GM19452 (cell line): ENCODE results near the gene ANO10.

Experiments used
- ATAC-seq: cut with Tn5 transposase; IDR thresholded peaks from one replicate; pipeline ENCODE4 v1.9.1; 2021; ENCODE audit not compliant: unreplicated experiment

ANO10 gene

DNA sequence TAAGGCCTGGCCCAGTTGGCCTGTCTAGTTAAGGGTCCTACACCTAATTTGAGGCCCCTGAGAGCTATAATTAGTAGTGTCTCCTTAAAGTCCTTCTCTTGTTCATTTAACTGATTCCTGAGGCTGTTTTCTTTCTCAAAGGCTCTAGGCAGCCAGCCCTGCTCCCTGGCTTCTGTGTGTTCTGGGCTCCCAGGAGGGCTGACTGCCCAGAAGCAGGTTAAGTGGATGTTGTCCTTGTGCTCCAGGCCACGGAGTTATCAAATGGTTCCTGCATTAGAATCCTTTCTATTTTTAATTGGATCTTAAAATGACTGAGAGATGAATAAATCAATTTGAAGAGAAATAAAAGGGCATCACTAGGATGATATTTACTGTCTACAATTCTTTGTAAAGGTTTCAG lies 195.4 kb downstream of the ANO10 start:
- ATAC-seq = no peak

DNA sequence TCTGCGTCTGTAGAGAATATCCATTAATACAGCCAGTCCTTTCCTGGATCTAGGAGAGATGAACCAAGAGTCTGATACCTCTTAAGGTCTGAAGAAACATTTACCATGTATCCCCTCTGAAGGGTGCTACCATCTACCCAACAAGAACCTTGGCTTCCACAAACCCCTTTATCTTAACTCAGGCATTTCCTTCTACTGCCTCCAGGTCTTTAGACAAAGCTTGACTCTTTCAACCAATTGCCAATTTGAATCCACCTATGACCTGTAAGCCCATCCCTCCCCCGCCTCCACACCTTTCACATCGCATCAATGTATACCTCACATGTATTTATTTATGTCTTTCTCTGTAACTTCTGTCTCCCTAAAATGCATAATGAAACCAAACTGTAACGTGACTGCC lies 196.0 kb downstream of the ANO10 start:
- ATAC-seq = no peak

DNA sequence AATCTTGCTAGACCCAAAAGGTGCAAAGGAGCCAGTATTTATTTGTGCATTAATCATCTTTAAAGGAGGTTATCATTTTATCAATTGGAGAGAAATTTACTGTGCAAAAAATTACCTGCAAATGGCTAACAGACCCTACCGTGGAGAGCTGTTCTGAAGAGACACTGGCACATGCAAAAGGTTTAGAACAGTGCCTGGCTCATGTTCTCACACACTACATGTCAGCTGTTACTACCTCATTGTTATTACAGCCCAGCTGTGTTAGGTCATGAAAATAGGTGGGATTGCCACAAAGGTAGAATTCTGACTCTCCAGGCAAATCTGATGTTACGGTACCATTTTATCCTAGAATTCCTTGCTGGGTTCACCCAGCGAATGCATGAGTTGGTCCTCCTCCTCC lies 198.2 kb downstream of the ANO10 start:
- ATAC-seq = no peak

DNA sequence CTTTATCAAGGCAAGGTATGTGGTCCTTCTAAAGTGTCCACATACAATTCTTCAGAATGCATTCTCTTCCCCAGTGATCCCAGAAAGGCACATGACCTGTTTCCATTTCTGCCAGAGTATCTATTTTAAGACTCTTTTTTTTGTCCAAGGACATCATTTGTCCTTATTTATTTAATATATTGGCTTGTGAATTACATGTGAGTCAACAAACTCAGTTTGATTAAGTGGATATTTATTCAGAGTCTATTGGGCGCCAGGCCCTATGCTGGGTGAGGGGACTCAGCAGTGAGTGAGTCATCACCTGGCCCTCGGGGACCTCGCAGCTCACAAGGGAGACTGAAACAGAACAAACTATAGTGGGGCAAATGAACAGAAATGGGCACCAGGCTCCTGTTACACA lies 198.7 kb downstream of the ANO10 start:
- no peak for ATAC-seq

DNA sequence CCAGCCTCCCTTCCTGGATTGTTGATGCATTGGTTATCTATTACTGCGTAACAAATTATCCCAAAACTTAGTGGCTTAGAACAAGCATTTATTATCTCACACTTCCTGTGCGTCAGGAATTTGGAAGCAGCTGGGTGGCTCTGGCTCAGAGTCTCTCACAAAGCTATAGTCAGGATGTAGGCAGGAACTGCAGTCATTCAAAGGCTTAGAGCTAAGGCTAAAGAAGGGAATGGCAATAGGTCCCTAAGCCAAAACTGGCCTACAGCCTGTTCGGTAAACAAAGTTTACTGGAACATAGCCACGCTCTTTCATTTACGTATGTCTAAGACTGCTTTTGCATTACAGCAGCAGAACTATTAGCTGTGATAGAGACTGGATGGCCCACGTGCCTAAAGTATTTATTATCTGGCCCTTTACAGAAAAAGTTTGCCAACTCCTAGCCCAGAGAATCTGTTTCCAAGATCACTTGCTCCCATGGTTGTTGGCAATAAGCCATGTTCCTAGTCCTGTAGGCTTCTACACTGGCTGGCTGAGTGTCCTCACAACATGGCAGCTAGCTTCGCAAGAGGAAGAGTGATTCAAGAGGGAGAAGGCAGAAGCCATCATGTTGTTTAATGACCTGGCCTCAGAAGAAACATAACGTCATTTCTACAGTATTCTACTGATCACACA lies 203.1 kb downstream of the ANO10 start:
- ATAC-seq = no peak

DNA sequence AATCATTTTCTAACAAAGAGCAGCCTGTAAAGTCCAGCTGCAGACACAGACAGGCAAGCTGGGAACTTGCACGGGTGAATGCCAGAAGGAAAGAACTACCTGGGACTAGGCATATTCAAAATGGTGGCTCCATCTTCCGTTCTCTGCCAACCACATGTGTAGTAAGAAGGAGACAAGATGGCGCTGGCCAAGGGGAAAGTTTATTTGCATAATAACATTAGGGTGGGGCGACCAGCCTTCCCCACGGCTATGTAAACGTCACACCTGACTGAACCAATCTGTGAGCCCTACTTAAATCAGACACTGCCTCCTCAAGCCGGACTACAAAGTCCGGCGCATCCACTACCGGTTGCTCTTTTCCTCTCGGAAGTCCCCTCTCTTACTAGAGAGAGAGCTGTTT lies 204.7 kb downstream of the ANO10 start:
- ATAC-seq = no peak

DNA sequence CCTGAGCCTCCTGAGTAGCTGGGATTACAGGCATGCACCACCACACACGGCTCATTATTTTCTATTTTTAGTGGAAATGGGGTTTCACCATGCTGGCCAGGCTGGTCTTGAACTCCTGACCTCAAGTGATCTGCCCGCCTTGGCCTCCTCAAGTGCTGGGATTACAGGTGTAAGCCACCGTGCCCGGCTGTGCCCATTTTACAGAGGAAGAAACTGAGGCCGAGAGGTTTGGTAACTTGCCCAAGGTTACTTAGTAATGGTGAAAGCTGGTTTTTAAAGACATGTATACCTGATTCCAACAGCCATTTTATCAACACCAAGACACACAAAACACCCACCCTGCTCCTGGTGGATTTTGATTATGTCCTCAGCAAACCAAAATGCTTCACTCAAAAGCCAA lies 206.7 kb downstream of the ANO10 start:
- ATAC-seq = no peak

DNA sequence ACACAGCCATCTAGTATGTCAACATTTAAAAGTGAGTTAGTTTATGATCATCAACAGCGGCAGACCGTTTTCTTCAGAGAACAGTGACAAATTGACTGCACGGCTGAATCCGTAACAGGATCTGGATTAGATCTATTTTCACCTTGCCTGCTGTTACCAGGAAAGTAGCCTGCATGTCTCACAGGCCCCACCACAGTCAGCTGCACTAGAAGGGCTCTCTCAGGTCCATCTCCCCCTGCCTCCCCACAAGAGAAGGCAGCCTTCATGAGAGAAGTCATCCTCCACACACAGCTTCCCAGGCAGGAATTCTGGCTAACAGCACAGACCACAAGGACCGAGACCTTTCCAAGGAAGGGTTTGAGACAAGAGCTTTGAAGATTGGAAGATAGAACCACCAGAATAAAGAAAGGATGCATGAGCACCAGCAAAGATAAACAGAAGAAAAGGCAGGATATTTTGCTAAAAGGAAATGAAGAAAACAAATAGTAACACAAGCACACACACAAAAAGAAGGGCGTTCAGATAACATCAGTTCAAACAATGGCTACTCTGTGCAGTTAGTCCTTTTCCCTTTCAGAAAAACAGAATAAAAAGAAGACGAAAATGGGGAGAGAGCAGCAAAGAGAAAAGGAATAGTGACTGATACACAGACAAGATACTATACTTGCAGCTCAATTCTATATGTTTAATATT lies 208.0 kb downstream of the ANO10 start:
- no peak for ATAC-seq

DNA sequence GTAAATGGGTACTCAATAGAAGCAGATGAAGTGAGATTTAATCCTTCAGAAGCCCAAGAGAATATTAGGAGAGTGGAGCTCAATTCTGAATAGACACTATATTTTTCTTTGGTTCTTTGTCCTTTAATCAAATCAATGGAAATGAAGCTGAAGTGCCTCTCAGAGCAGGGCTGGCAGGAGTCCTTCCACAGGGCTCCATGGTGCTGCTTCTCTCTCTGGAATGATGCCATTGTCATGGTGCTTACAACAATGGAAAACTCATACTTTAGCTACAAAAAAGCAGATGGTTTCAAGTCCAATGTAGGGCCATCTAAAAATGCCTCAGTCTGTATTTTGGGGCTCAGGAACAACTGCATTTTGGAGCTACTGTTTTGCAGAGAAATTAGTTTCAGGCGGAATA lies 210.4 kb downstream of the ANO10 start:
- ATAC-seq = no peak

DNA sequence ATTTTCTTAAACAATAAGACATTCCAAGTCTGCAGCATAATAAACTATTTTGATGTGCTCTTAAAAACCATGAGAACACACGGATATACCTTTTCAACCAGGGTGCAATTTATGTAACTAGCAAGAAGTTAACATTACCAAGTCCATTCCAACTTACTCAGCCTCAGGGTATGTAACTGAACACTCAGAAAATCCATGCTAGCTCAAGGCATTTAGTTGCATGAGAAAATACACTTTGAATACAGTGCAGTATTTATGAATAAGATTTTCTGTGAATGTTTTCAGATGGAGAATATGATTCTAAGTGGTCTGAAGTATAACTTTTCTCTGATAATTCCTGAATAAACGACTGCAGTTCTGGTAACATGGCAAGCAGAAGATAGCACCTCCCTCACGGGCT lies 211.2 kb downstream of the ANO10 start:
- ATAC-seq = no peak

DNA sequence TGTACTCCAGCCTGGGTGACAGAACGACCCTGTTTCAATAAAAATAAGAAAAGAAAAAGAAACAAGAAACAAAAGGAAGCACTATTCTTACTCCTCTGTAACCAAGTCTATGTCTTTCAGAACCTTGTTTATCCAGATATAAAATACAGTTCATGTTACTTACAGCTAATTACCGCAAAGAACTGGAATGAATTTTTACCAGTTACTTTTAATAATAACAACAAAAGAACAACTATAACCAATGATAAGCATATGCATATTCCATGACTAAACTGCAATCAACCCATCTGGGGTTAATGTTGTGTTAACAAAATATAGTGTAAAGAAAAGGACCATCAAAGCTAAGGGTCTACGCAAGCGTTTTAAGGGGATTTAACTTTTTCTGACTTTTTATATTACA lies 212.3 kb downstream of the ANO10 start:
- ATAC-seq = no peak

DNA sequence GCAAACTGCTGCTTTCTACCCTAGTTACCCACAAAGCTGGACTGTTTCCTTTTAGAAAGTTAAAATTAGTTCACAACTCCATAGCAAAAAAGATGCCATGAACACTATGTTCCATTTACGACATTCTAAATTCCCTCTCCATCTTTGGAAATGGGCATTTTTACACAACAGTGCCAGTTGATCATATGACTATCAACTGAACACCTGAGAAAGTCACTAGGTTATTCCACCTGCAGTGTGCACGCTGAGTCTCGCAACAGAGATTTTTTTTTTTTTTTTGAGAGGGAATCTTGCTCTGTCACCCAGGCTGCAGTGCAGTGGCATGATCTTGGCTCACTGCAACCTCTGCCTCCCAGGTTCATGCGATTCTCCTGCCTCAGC lies 215.2 kb downstream of the ANO10 start:
- no peak for ATAC-seq

DNA sequence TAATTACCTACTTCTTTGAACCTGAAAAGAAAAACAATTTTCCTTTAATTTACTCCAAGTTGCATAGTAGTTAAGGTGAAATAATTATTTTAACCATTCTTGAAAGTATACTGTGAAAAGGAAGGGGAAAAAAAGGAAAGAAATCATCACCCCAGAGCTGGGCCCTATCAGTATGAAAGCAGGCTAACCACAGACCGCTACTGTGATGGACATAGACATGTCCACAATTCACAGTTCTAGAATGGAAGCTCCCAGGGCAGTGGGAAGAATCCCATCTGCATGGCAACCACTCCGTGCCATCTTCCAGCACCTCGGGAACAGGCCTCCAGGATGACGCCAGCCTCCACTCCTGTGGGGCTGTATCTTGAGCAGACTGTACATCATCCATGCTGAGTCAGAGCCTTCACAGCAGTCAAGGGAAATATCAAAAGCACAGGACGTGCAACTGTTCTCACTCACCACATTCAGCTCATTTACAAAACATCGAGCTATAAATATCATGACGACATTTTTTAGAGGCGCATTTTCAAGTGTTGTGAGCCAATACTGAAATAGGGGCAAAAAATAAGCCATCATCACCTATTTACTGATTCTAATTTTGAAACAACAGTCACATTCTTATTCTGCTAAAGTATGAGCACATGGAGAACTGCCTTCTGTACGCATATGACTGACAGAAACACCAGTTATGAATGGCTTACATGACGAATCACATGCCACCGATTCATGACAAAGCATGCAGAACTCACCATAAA lies 215.7 kb downstream of the ANO10 start:
- ATAC-seq = no peak

DNA sequence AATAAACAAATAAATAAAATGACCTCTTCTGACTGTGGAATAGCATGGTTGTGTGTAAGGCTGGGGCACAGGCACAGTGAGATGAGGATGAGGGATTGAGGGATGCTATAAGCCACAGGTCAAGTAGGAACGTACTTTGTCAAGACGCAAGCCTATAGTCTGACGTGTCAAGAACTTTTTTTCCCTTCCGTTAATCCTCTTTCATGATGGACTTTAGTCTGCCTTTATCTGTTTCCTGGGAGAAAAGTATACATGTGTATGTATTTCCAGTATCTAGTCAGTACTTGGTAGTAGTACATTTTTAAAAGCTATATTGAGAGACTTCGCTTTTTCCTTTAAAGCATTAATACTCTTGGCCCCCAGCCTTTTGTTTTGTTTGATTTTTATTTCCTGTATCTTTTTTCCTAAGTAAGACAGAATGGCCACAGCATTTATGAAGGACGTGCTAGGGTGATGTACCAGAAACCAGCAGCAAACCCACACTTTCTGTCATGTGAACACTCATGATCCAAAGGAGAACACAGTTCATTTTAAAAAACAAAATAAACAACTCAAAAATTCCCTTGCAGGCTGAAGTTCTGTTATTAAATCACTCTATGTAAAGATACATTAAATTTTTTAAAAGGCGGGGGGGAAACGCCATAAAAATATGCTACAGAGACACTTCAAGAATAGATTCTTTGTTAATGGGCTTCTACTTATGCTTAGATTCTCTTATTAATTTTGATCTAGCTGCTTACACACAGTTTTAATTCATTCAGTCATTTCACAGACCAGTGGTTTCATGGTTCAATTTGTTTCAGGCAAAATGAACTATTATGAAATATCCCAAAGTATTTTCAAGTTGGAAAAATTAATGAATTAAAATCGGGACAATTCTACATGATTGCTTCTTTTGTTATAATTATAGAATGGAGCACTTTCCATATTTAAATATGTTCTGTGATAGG lies 220.8 kb downstream of the ANO10 start:
- ATAC-seq = no peak

DNA sequence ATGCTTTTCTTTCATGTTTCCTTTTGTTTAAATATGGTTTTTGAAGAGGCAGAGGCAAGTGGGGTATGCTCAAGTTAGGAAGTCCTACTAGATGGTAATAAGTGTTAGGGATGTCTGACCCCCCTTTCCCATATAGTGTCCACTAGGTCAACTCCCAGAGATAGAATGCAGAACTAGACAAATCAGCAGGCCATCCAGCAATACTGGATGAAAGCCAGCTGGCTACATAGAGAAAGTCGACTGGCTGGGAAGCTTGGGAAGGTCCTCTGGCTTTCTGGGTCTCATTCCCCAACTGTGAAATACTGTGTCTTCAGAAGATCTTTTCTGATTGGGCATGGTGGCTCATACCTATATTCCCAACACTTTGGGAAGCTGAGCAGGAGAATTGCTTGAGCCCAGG lies 221.6 kb downstream of the ANO10 start:
- no peak for ATAC-seq

DNA sequence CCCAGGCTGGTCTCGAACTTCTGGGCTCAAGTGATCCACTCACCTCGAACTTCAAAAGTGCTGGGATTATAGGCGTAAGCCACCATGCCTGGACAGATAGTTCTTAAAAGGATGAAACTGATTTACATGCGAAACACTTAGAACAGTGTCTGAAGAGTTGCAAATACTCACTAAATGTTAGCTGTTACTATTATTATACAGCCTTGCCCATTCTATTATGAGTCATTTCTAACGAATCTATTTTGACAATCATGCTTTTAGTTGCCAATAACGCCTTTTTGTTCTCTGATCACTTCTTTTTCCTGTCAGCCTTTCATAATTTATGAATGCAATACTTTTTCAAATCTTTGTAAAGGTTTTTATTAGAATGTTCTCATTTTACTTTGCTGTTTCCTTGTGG lies 222.8 kb downstream of the ANO10 start:
- no peak for ATAC-seq

DNA sequence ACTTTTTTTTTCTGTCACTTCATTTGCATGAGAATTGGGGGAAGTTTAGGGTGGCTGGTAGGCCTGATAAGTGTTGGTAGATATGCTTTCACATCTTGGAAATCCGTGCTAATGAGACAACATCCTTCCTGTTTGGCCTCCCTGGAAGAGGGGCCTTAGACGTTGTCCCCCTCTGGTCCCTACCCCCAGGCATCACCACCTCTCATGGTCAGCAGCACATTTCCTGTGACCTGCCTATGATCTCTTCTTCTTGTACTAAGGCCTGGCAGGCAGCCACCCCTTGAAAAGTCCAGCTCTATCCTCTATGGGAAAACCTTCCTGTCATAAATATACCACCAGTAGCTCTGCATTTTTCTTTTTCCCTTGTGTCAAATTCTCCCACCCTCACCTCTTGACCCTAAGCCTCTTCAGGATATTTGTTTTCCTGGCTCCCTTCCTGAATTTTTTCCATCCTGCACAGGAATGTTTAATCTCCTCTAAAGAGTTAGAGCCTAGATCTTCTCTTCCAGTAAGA lies 227.7 kb downstream of the ANO10 start:
- ATAC-seq = no peak

DNA sequence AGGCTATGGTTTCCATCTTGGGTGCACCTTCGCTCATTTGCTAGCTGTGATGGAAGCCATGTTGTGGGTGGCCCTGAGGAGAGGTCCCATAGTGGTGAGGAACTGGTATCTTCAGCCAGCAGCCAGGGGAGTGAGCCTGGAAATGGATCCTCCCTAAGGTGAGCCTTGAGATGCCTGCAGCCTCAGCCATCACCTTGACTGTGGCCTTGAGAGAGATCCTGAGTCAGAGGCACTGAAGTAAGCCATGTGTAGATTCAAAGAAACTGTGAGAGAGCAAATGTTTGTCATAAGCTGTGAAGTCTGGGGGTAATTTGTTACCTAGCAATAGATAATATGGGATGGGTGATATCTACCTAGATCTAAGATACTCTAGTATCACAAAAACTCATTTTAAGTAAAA lies 230.2 kb downstream of the ANO10 start:
- ATAC-seq = no peak

DNA sequence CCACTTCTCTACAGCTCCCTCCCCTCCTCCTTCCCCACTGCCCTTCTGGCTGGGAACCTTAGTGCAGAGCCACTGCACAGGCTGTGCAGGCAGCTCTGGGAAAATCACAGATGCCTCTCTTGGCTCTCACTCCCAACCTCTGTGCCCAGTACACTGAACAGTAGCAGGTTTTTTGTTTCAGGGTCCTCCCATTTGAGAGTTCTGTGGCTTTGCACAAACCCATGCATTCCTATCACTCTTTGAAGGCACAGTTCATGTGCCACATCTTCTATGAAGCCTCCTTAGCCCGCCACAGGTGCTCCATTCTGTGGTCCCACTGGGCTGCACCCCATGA lies 231.6 kb downstream of the ANO10 start:
- no peak for ATAC-seq

DNA sequence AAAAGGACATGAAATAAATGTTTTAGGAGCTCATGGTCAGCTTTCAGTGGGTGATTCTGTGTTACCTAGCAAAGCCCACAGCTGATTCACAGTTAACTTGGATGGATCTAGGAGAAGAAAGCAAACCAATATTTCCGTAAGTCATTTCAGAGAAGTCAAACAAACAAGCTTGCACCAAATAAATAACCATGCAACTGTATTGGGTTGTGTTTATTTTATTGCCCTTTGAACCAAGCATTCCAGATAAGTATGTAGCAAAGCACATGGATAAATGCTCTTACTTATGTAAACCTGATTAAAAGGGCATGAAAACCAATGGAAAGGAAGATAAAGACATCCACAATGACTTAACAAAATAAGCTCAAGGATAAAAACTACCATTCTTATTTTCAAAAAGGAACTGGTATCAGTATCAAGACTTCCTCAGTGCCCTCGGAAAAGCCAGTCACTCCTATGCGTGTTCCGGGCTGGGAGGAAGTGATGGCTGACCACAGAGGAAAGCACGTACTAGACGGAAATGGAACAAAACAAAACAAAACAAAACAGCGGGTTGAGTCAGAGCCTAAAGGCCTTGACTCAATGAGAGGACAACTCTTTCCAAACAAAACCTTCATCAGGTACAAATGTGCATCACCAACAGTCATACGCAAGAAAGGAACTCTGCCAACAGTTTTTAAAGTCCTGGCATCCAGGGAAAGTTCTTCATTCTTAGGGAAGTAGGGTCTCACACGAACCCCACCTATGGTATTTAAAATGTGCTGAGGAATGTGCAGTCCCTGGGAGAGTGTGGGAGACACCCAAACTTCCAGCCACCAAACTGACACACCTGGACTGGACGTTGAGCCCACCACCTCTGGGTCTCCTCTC lies 232.2 kb downstream of the ANO10 start:
- peak; percentile 82 for ATAC-seq
